Measurements from ENCODE around the gene MRPL48.

MRPL48 gene

GRCh38 chr11:73912026-73912425 lies 124.4 kb downstream of the MRPL48 start:
- Mint-ChIP-seq H3K4me1 (ENCODE audit: low read depth) (peaks cover 17% of the 10 kb centered on the region), H3K27me3 (no peaks in the 10 kb centered on the region), H3K4me3 (no peak overlapping the region), H3K27ac (no peak overlapping the region), H3K36me3 (ENCODE audit: low read depth) (peaks cover 82% of the 10 kb centered on the region), H3K9me3 (no peaks in the 10 kb centered on the region)
- intact Hi-C loops (cut with micrococcal nuclease): no loop called here

GRCh38 chr11:73913472-73913871 lies 125.8 kb downstream of the MRPL48 start:
- H3K36me3 Mint-ChIP-seq (ENCODE audit: low read depth): peaks cover 87% of the 10 kb centered on the region
- no peaks in the 10 kb centered on the region for H3K9me3 Mint-ChIP-seq
- intact Hi-C loops (cut with micrococcal nuclease): no loop called here
- no peak overlapping the region for H3K4me3 Mint-ChIP-seq
- peaks cover 19% of the 10 kb centered on the region for H3K4me1 Mint-ChIP-seq (ENCODE audit: low read depth)
- no peak overlapping the region for H3K27ac Mint-ChIP-seq
- H3K27me3 Mint-ChIP-seq: no peaks in the 10 kb centered on the region

GRCh38 chr11:73914284-73914683 lies 126.6 kb downstream of the MRPL48 start:
- H3K27me3 Mint-ChIP-seq: no peaks in the 10 kb centered on the region
- H3K27ac Mint-ChIP-seq: no peak overlapping the region
- H3K4me3 Mint-ChIP-seq: no peak overlapping the region

More at GRCh38 chr11:73914284-73914683, 126.6 kb downstream of the MRPL48 start:
- no peaks in the 10 kb centered on the region for H3K9me3 Mint-ChIP-seq
- intact Hi-C loops (cut with micrococcal nuclease): no loop called here
- peaks cover 91% of the 10 kb centered on the region for H3K36me3 Mint-ChIP-seq (ENCODE audit: low read depth)
- peaks cover 19% of the 10 kb centered on the region for H3K4me1 Mint-ChIP-seq (ENCODE audit: low read depth)

Data from dendritic cell treated with granulocyte-macrophage colony-stimulating factor and Interleukin-4, amounts not matched to agents 40 ng/mL and 50 ng/mL, for 4 days (primary cell).